ENCODE measurements around the gene CCDC9.
"Not testable (repeated sequence)": the region's sequence is repeated elsewhere in the genome, so short reads cannot be mapped to it uniquely, and the experiment has no call there.

Gene CCDC9

DNA sequence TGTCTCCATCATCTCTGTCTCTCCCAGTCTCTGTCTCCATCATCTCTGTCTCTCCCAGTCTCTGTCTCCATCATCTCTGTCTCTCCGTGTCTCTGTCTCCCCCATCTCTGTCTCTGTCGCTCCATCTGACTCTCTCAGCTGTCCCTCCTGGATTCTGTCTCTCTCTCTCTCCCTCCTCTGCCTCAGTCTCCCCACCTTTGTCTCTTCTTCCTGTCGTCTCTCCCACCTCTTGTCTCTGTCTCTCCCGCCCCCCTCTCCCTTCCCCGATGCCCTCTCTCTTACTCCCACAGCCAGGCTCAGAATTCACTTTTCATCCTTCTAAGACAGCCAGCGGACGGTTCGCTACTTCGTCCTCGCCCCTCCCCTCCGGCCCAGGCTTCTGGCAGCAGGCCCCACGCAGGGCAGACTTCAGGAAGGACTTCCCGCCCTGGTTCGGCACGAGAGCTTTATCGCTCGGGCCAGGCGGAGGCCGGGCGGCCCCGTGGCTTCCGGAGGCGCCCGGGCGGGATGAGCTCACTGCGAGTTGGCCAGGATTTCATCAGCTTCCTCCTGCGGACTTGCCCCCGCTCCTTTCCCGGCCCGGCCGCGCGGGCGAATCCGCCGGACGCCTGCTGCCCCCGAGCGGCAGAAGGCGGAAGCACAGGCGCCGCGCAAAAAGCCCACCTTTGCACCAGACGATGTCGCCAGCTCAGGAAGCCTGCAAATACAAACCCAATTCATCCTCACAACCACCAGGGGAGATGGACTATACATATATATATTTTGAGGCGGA is 12.4 kb upstream of the CCDC9 start:
- H3K4me3 ChIP-seq (ENCODE audit: insufficient read depth, low read depth, low read length, poor library complexity, severe bottlenecking): peak overlapping the region; percentile 13
- peak; percentile 80 to 85 (median 85) for DNase-seq

GRCh38 chr19:47247308-47247990 is 8.9 kb upstream of the CCDC9 start:
- H3K36me3 ChIP-seq (ENCODE audit: control insufficient read depth, insufficient read depth, low read length): no peaks in the 10 kb centered on the region
- no peak overlapping the region for H3K4me3 ChIP-seq (ENCODE audit: insufficient read depth, low read depth, low read length, poor library complexity, severe bottlenecking)
- H3K27me3 ChIP-seq (replicated peaks; ENCODE audit: control insufficient read depth, insufficient read depth, low read length, poor library complexity, severe bottlenecking): no peaks in the 10 kb centered on the region
- peak in 2 of 3 donors; percentile 62 to 65 for DNase-seq
- H3K27ac ChIP-seq (ENCODE audit: insufficient read depth, low read length, poor library complexity, severe bottlenecking): no peak overlapping the region
- H3K9me3 ChIP-seq (ENCODE audit: control insufficient read depth, low read length): no peaks in the 10 kb centered on the region
- H3K4me1 ChIP-seq (ENCODE audit: control insufficient read depth, insufficient read depth, low read length, poor library complexity, severe bottlenecking): peaks cover 13% of the 10 kb centered on the region

More for the DNA sequence above, 12.4 kb upstream of the CCDC9 start:
- Histone ChIP-seq H3K27ac (ENCODE audit: insufficient read depth, low read length, poor library complexity, severe bottlenecking) (peak overlapping the region; percentile 55), H3K27me3 (replicated peaks; ENCODE audit: control insufficient read depth, insufficient read depth, low read length, poor library complexity, severe bottlenecking) (no peaks in the 10 kb centered on the region), H3K4me1 (ENCODE audit: control insufficient read depth, insufficient read depth, low read length, poor library complexity, severe bottlenecking) (peaks cover 35% of the 10 kb centered on the region), H3K36me3 (ENCODE audit: control insufficient read depth, insufficient read depth, low read length) (no peaks in the 10 kb centered on the region), H3K9me3 (ENCODE audit: control insufficient read depth, low read length) (no peaks in the 10 kb centered on the region)

DNA sequence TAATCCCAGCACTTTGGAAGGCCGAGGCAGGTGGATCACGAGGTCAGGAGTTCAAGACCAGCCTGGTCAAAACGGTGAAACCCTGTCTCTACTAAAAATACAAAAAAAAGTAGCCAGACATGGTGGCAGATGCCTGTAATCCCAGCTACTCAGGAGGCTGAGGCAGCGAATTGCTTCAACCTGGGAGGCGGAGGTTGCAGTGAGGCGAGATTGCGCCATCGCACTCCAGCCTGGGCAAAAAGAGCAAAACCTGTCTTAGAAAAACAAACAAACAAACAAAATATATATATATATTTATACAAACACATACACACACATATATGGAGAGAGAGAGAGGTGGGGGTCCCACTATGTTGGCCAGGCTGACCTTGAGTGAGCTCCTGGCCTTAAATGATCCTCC is 3.3 kb upstream of the CCDC9 start:
- not testable (repeated sequence) for H3K27ac ChIP-seq (ENCODE audit: insufficient read depth, low read length, poor library complexity, severe bottlenecking); H3K4me1 ChIP-seq (ENCODE audit: control insufficient read depth, insufficient read depth, low read length, poor library complexity, severe bottlenecking); H3K36me3 ChIP-seq (ENCODE audit: control insufficient read depth, insufficient read depth, low read length); DNase-seq; H3K27me3 ChIP-seq (replicated peaks; ENCODE audit: control insufficient read depth, insufficient read depth, low read length, poor library complexity, severe bottlenecking); H3K4me3 ChIP-seq (ENCODE audit: insufficient read depth, low read depth, low read length, poor library complexity, severe bottlenecking); H3K9me3 ChIP-seq (ENCODE audit: control insufficient read depth, low read length)

DNA sequence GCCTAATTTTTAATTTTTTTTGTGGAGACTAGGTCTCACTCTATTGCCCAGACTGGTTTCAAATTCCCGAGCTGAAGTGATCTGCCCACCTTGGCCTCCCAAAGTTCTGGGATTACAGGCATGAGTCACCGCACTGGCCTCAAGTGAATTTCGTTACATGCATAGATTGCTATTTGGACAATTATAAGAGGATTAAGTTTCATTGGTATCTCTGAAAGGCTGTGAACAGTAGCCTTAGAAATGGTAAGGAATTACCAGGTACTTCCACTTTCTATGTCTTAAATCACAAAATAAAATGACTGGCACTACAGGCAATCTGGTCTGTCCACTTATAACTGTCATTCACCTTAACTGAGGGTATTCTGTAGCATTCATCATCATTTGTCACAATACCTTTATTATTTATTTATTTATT is 2.9 kb upstream of the CCDC9 start:
- H3K27me3 ChIP-seq (replicated peaks; ENCODE audit: control insufficient read depth, insufficient read depth, low read length, poor library complexity, severe bottlenecking): no peaks in the 10 kb centered on the region
- peaks cover 3% of the 10 kb centered on the region for H3K36me3 ChIP-seq (ENCODE audit: control insufficient read depth, insufficient read depth, low read length)
- H3K27ac ChIP-seq (ENCODE audit: insufficient read depth, low read length, poor library complexity, severe bottlenecking): no peak overlapping the region
- DNase-seq: no peak
- H3K4me1 ChIP-seq (ENCODE audit: control insufficient read depth, insufficient read depth, low read length, poor library complexity, severe bottlenecking): peaks cover 9% of the 10 kb centered on the region
- no peaks in the 10 kb centered on the region for H3K9me3 ChIP-seq (ENCODE audit: control insufficient read depth, low read length)
- no peak overlapping the region for H3K4me3 ChIP-seq (ENCODE audit: insufficient read depth, low read depth, low read length, poor library complexity, severe bottlenecking)

DNA sequence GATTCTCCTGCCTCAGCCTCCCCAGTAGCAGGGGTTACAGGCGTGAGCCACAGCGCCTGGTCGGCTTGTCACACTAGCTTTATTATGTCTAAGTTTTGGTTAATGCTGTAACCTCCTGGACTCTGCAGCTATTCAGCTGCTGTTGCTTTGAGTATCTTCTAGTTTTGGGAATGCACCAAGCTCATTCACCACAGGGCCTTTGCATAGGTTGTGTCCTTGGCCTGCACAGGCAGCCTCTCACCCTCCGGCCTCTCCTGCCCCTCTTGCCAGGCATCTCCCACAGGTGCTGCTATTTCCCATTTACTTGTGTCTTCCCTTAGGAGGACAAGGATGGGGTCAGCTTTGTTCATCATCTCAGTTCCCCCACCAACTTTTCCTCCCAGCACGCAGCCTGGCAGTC is 2.4 kb upstream of the CCDC9 start:
- H3K4me1 ChIP-seq (ENCODE audit: control insufficient read depth, insufficient read depth, low read length, poor library complexity, severe bottlenecking): peaks cover 9% of the 10 kb centered on the region
- H3K36me3 ChIP-seq (ENCODE audit: control insufficient read depth, insufficient read depth, low read length): peaks cover 8% of the 10 kb centered on the region
- no peak overlapping the region for H3K4me3 ChIP-seq (ENCODE audit: insufficient read depth, low read depth, low read length, poor library complexity, severe bottlenecking)
- H3K9me3 ChIP-seq (ENCODE audit: control insufficient read depth, low read length): no peaks in the 10 kb centered on the region
- no peak overlapping the region for H3K27ac ChIP-seq (ENCODE audit: insufficient read depth, low read length, poor library complexity, severe bottlenecking)
- no peaks in the 10 kb centered on the region for H3K27me3 ChIP-seq (replicated peaks; ENCODE audit: control insufficient read depth, insufficient read depth, low read length, poor library complexity, severe bottlenecking)
- DNase-seq: no peak

DNA sequence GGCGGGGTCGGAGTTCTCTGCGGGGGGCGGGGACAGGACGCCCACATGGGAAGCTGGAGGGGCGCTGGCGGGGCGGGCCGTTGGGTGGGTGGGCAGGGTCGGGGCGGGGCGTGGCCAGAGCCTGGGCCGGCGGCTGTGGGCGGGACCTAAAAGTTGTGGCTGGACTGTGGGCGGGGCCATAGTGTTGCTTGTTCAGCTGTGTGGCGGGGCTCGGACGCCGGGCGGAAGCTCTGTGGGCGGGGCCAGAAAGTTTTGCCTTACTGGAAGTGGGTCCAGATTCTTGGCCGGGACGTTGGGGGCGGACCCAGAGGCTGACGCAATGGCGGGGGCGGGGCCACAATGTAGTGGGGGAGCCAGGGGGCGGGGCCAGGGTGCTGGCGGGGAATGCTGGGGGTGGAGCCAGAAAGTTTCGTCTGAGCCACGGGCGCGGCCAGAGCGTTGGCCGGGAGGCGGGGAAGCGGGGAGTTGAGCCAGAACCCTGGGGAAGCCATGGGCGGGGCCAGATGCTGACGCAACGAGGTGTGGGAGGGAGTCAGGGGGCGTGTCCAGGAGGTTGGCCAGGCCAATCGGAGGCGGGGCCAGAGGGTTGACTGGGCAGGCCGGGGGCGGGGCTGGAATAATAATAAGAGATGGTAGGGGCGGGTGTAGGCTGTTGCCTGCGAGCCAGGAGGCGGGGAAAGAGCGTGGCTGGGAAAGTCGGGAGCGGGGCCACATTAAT is 527 bp downstream of the CCDC9 start:
- H3K27me3 ChIP-seq (replicated peaks; ENCODE audit: control insufficient read depth, insufficient read depth, low read length, poor library complexity, severe bottlenecking): no peaks in the 10 kb centered on the region
- peaks cover 9% of the 10 kb centered on the region for H3K4me1 ChIP-seq (ENCODE audit: control insufficient read depth, insufficient read depth, low read length, poor library complexity, severe bottlenecking)
- H3K4me3 ChIP-seq (ENCODE audit: insufficient read depth, low read depth, low read length, poor library complexity, severe bottlenecking): peak overlapping the region; percentile 58
- peaks cover 33% of the 10 kb centered on the region for H3K36me3 ChIP-seq (ENCODE audit: control insufficient read depth, insufficient read depth, low read length)
- H3K27ac ChIP-seq (ENCODE audit: insufficient read depth, low read length, poor library complexity, severe bottlenecking): peak overlapping the region; percentile 81
- DNase-seq: peak; percentile 96 to 99 (median 98)
- H3K9me3 ChIP-seq (ENCODE audit: control insufficient read depth, low read length): no peaks in the 10 kb centered on the region

DNA sequence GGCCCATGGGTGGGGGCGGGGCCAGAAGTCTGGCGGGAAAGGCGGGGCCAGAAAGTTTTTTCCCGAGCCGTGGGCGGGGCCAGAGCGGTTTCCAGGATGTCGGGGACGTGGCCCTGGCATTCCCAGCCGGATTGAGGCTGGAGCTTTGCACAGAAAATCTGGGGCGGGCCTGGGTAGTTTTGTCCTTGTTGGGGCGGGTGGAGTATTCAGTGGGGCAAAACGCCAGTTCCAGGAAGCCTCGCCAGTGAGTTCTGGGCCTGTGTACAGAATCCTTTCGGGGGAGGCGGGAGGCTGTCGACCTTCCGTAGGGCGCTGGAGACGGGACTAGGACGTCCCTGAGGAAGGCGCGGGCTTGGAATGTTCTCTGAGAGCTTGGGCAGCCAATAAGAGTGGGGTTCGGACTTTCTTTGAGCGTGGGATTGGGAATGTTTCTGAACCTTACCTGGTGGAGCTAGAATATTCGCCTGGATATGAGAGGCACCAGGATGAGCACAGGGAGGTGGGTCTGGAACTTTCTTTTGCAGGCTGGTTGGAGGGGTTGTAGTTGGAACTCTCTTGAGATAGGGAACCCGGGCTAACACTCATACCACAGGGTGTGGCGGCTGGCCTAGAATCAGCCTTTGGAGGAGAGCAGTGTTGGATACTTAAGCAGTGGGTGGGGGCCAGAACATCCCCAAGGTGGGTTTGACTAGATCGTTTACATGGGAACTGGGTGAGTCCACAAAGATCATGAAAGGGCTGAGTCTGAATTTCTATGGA is 1.3 kb downstream of the CCDC9 start:
- Histone ChIP-seq H3K36me3 (ENCODE audit: control insufficient read depth, insufficient read depth, low read length) (peaks cover 33% of the 10 kb centered on the region), H3K27me3 (replicated peaks; ENCODE audit: control insufficient read depth, insufficient read depth, low read length, poor library complexity, severe bottlenecking) (no peaks in the 10 kb centered on the region), H3K4me3 (ENCODE audit: insufficient read depth, low read depth, low read length, poor library complexity, severe bottlenecking) (peak overlapping the region; percentile 58), H3K9me3 (ENCODE audit: control insufficient read depth, low read length) (no peaks in the 10 kb centered on the region), H3K27ac (ENCODE audit: insufficient read depth, low read length, poor library complexity, severe bottlenecking) (peak overlapping the region; percentile 14), H3K4me1 (ENCODE audit: control insufficient read depth, insufficient read depth, low read length, poor library complexity, severe bottlenecking) (peaks cover 9% of the 10 kb centered on the region)
- no peak for DNase-seq

DNA sequence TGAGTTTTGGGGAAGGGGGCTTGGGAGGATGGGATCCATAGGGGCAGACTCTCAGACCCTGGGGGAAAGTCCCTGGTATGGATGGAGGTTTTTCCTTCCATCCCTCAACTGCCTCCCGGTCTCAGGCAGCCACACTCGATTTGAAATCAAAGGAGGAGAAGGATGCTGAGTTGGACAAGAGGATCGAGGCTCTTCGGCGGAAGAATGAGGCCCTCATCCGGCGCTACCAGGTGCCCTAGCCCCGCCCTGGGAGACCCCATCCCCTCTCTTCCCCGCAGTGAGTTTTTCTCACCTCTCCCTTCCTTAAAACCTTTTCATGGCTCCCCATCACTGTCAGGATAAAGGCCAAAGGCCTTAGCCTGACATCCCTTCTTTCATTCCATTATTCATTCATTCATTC is 2.1 kb downstream of the CCDC9 start:
- Histone ChIP-seq H3K27me3 (replicated peaks; ENCODE audit: control insufficient read depth, insufficient read depth, low read length, poor library complexity, severe bottlenecking) (no peaks in the 10 kb centered on the region), H3K36me3 (ENCODE audit: control insufficient read depth, insufficient read depth, low read length) (peaks cover 37% of the 10 kb centered on the region), H3K4me1 (ENCODE audit: control insufficient read depth, insufficient read depth, low read length, poor library complexity, severe bottlenecking) (peaks cover 9% of the 10 kb centered on the region), H3K9me3 (ENCODE audit: control insufficient read depth, low read length) (no peaks in the 10 kb centered on the region), H3K27ac (ENCODE audit: insufficient read depth, low read length, poor library complexity, severe bottlenecking) (no peak overlapping the region), H3K4me3 (ENCODE audit: insufficient read depth, low read depth, low read length, poor library complexity, severe bottlenecking) (no peak overlapping the region)
- no peak for DNase-seq

GRCh38 chr19:47258895-47259555 is 2.7 kb downstream of the CCDC9 start:
- Histone ChIP-seq H3K9me3 (ENCODE audit: control insufficient read depth, low read length) (no peaks in the 10 kb centered on the region), H3K27ac (ENCODE audit: insufficient read depth, low read length, poor library complexity, severe bottlenecking) (no peak overlapping the region), H3K4me1 (ENCODE audit: control insufficient read depth, insufficient read depth, low read length, poor library complexity, severe bottlenecking) (peaks cover 9% of the 10 kb centered on the region), H3K4me3 (ENCODE audit: insufficient read depth, low read depth, low read length, poor library complexity, severe bottlenecking) (no peak overlapping the region), H3K27me3 (replicated peaks; ENCODE audit: control insufficient read depth, insufficient read depth, low read length, poor library complexity, severe bottlenecking) (no peaks in the 10 kb centered on the region), H3K36me3 (ENCODE audit: control insufficient read depth, insufficient read depth, low read length) (peaks cover 37% of the 10 kb centered on the region)
- no peak for DNase-seq
